DOHH2 (cell line): Measurements from ENCODE around the gene SH2D5.

Source experiments
- H3F3A ChIP-seq: fragments of 200-600 bp; sonication (generic), shearing (Covaris generic); 2 replicates; pipeline ENCODE4 v1.6.0; 2016; ENCODE audit warnings: antibody characterized with exemption, mild to moderate bottlenecking; ENCODE audit not compliant: control insufficient read depth, insufficient read depth
- H3K27ac ChIP-seq: fragments of 200-600 bp; sonication (generic); 2 replicates; pipeline ENCODE4 v1.5.1; 2014; ENCODE audit warnings: low read depth, mild to moderate bottlenecking, low read length, moderate library complexity
- H3K27me3 ChIP-seq: fragments of 200-600 bp; sonication (generic); 2 replicates; pipeline ENCODE4 v1.6.1; 2014; ENCODE audit warnings: mild to moderate bottlenecking, low read length, mixed read lengths; ENCODE audit not compliant: control insufficient read depth
- H3K36me3 ChIP-seq: fragments of 200-600 bp; sonication (generic); 2 replicates; pipeline ENCODE4 v1.6.1; 2014; ENCODE audit warnings: mild to moderate bottlenecking, low read length, moderate library complexity, mixed read lengths; ENCODE audit not compliant: control insufficient read depth
- H3K4me1 ChIP-seq: fragments of 200-600 bp; sonication (generic); 2 replicates; pipeline ENCODE4 v1.6.1; 2014; ENCODE audit warnings: mild to moderate bottlenecking, low read length, mixed read lengths; ENCODE audit not compliant: control insufficient read depth
- H3K4me2 ChIP-seq: fragments of 200-600 bp; sonication (generic); 2 replicates; pipeline ENCODE4 v1.6.0; 2014; ENCODE audit warnings: mild to moderate bottlenecking, low read length, moderate library complexity
- H3K4me3 ChIP-seq: fragments of 200-600 bp; sonication (generic); 2 replicates; pipeline ENCODE4 v1.5.1; 2014; ENCODE audit warnings: mild to moderate bottlenecking, low read length, mixed read lengths
- H3K79me2 ChIP-seq: fragments of 200-600 bp; sonication (generic); 2 replicates; pipeline ENCODE4 v1.6.1; 2014; ENCODE audit warnings: mild to moderate bottlenecking, low read length, mixed read lengths; ENCODE audit not compliant: control insufficient read depth
- H3K9me2 ChIP-seq: fragments of 200-600 bp; sonication (generic); replicated peaks from 2 replicates; pipeline ENCODE4 v1.6.1; 2014; ENCODE audit warnings: mild to moderate bottlenecking, low read length, mixed read lengths; ENCODE audit not compliant: control insufficient read depth
- H3K9me3 ChIP-seq: fragments of 200-600 bp; sonication (generic); 2 replicates; pipeline ENCODE4 v1.6.1; 2014; ENCODE audit warnings: antibody characterized with exemption, low read length, mixed read lengths; ENCODE audit not compliant: control insufficient read depth, insufficient read depth
- H4K20me1 ChIP-seq: fragments of 200-600 bp; sonication (generic); 2 replicates; pipeline ENCODE4 v1.6.0; 2014; ENCODE audit warnings: low read depth, mild to moderate bottlenecking, antibody characterized with exemption, low read length, moderate library complexity; ENCODE audit not compliant: control insufficient read depth, insufficient read depth
- CTCF ChIP-seq: fragments of 200-600 bp; sonication (generic); IDR thresholded peaks from one replicate; pipeline ENCODE4 v1.5.1; 2014; ENCODE audit warnings: antibody characterized with exemption, mild to moderate bottlenecking, low read depth, low read length; ENCODE audit not compliant: poor library complexity, severe bottlenecking
- EZH2phosphoT487 ChIP-seq: fragments of 200-600 bp; sonication (generic); IDR thresholded peaks from 2 replicates; pipeline ENCODE4 v1.6.1; 2017; ENCODE audit warnings: borderline replicate concordance, mild to moderate bottlenecking, antibody characterized with exemption, low read length, moderate library complexity, mixed read lengths

The SH2D5 gene

GRCh38 chr1:20725189-20726117 lies 7.0 kb downstream of the SH2D5 start:
- Histone ChIP-seq H3K4me2 (no peak overlapping the region), H3K4me1 (no peaks in the 10 kb centered on the region), H3K36me3 (no peaks in the 10 kb centered on the region), H3K9me2 (no peaks in the 10 kb centered on the region), H3K4me3 (no peak overlapping the region), H3K27ac (no peak overlapping the region), H3F3A (no peaks in the 10 kb centered on the region), H3K9me3 (no peaks in the 10 kb centered on the region), H3K79me2 (no peaks in the 10 kb centered on the region), H4K20me1 (no peaks in the 10 kb centered on the region), H3K27me3 (peaks cover 26% of the 10 kb centered on the region)
- no peak for TF ChIP-seq EZH2phosphoT487
- no peak for TF ChIP-seq CTCF

GRCh38 chr1:20724364-20725188 lies 7.9 kb downstream of the SH2D5 start:
- no peaks in the 10 kb centered on the region for H3K9me3 ChIP-seq
- H3K27me3 ChIP-seq = peaks cover 23% of the 10 kb centered on the region
- H3K79me2 ChIP-seq = no peaks in the 10 kb centered on the region
- no peaks in the 10 kb centered on the region for H4K20me1 ChIP-seq
- H3K27ac ChIP-seq = no peak overlapping the region
- H3K9me2 ChIP-seq = no peaks in the 10 kb centered on the region
- no peaks in the 10 kb centered on the region for H3F3A ChIP-seq
- H3K4me2 ChIP-seq = no peak overlapping the region
- no peak for TF ChIP-seq CTCF
- no peak for TF ChIP-seq EZH2phosphoT487
- no peaks in the 10 kb centered on the region for H3K4me1 ChIP-seq
- H3K36me3 ChIP-seq = no peaks in the 10 kb centered on the region
- H3K4me3 ChIP-seq = no peak overlapping the region

GRCh38 chr1:20723537-20724363 lies 8.8 kb downstream of the SH2D5 start:
- no peak overlapping the region for H3K27ac ChIP-seq
- no peaks in the 10 kb centered on the region for H4K20me1 ChIP-seq
- H3K4me1 ChIP-seq = no peaks in the 10 kb centered on the region
- H3K4me3 ChIP-seq = no peak overlapping the region
- no peaks in the 10 kb centered on the region for H3K9me3 ChIP-seq
- no peaks in the 10 kb centered on the region for H3K79me2 ChIP-seq
- H3K27me3 ChIP-seq = peaks cover 22% of the 10 kb centered on the region
- H3K4me2 ChIP-seq = no peak overlapping the region
- H3F3A ChIP-seq = no peaks in the 10 kb centered on the region
- TF ChIP-seq EZH2phosphoT487 (no peak), CTCF (no peak)
- no peaks in the 10 kb centered on the region for H3K36me3 ChIP-seq
- H3K9me2 ChIP-seq = no peaks in the 10 kb centered on the region
